ENCODE data around the gene MOB2.
"Not testable (repeated sequence)": the region's sequence is repeated elsewhere in the genome, so short reads cannot be mapped to it uniquely, and the experiment has no call there.

Gene MOB2

DNA sequence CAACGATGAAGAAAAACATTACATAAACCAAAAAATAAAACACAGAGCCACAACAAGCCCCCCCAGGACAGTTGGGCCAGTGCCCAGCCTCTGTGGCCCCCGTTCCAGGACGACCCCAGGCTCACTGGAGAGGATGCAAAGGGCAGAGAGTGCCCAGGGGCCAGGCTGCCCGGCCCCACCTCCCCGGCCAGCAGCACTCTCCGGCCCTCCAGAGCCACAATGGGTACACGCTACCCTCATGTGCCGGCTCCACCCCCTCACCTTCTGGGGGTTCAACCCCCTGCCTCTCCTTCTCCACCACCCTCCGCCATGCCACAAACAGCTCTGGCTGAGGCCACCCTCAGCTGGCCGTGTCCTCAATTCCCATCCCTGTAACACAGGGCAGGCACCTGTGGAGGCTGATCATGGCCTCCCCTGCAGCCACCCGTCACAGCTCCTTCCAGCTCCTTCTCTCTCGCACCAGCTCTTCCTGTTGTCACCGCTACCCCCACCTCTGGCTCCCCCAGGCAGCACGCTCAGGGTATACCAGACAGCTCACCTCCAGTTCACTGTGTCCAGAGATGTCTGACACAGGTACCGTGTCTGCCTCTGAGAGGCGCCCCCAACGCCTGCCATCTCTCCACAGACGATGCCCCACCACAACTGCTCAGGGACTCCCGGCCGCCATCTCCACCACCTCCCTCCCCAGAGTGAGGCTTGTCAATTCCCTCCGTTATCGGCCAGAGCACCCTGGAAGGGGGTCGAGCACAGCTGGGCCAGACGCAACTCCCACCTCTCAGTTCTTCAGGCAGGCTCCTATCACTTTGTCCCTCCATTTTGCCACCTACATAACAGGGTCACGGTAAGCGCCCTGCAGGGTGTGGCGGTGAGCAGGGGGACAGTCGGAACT, 30.8 kb upstream of the MOB2 start:
- no peak for DNase-seq (ENCODE audit: low spot score)

DNA sequence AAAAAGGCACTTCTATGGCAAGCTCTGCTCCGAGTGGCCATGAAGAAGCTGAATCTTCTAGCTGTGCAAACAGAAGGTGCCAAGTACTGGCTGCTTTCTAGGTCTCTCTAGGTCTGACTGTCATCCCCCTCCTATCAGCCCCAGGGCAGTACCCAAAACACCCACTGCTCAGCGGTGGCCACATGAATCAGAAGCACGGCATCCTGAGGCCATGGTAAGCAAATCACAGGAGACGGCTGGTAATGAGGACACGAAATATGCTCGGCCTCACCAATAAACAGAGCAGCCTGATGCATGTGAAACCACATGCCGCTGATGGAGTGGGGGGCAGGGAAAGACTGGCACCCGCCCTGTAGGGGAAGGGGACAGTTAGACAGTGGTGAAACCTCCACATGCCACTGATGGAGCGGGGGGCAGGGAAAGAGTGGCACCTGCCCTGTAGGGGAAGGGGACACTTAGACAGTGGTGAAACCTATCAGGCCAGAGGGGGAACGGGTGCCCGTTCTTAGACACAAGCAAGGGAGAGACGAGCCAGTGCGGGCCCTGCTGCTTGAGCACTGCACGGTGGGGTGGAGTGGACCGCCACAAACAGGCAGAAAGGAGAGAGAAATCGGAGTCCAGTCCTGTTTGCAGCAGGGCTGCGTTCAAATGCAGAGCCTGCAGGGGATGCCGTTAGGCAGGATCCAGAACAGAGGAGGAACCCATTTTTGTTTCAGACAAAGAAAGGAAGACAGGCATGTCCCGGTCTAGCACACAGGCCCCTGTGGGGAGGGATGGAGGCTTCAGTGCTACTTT, 29.9 kb upstream of the MOB2 start:
- DNase-seq (ENCODE audit: low spot score), result no peak

DNA sequence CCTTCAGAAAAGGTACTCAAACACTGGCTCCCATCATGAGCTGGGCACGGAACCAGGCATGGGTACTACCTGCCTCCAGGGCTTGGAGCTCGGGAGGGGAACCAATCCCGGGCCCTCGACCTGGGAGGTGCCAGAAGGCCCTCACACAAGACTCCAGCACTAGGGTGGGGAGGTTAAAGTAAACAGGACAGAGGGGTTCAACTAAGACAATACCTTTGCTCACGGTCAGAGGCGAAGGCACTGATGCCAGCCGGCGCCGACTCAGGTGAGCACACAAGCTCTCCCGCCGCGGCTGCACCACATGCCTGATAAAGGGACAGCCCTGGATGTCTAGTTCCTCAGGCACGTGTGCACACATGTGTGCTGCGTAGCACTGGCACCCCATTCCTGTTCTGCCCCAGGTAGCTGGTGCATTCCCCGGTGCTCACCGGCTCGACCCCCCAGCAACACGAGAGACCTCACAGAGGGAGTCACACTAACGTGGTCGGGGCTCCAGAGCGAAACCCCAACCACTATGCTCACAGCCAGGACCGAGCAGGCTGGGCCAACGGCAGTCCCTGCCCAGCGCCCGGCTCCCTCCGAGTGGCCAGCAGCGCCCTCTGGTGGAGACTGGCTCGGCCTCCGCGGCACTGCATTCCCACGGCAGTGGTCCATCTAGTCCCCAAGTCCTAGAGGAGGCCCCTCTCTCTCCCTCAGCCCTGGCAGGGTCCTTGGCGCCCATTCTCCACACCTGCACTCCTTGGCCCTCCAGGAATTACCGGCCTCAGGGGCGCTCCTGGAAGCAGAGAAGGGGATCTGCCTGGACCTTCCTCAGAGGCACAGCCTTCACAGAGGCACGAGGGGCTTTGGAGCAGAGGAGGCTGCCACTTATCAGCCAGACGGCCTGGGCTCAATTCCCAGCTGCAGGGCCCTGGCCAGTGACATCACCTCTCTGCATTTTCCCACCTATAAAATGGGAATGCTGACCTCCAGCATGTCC, 28.8 kb upstream of the MOB2 start:
- peak; percentile 85 for DNase-seq (ENCODE audit: low spot score)

DNA sequence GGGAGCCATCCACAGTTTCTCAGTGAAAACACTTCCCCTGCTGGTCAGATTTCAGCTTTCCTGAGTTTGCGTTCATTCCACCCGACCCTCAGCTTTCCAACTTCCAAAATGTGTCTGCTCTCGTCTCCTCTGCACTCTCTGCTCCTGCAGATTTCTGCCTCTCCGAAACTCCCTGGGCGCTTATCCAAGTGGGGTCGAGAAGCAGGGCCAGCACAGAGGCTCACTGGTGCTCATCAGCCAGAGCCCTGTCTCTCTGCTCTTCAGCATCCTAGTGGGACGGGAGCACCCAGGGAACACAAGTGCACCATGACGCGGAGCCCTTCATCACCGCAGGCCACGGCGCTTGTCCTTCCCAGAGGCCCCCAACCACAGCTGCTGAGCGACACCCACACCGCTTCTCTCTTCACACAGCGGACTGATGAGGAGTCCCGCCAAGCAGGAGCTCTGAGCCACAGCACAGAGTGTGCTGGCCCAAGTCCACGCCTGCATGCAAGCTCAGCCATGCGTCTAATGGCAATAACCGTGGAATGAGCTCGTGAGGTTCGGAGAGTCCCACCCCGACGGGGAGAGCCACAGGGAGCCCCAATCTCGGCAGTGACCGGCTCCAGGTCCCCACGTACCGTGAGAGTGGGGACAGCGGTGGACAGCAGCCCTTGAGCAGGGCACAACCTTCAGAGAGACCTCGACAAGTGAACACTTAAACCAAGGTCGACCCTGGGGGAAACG, 27.9 kb upstream of the MOB2 start:
- no peak for DNase-seq (ENCODE audit: low spot score)

DNA sequence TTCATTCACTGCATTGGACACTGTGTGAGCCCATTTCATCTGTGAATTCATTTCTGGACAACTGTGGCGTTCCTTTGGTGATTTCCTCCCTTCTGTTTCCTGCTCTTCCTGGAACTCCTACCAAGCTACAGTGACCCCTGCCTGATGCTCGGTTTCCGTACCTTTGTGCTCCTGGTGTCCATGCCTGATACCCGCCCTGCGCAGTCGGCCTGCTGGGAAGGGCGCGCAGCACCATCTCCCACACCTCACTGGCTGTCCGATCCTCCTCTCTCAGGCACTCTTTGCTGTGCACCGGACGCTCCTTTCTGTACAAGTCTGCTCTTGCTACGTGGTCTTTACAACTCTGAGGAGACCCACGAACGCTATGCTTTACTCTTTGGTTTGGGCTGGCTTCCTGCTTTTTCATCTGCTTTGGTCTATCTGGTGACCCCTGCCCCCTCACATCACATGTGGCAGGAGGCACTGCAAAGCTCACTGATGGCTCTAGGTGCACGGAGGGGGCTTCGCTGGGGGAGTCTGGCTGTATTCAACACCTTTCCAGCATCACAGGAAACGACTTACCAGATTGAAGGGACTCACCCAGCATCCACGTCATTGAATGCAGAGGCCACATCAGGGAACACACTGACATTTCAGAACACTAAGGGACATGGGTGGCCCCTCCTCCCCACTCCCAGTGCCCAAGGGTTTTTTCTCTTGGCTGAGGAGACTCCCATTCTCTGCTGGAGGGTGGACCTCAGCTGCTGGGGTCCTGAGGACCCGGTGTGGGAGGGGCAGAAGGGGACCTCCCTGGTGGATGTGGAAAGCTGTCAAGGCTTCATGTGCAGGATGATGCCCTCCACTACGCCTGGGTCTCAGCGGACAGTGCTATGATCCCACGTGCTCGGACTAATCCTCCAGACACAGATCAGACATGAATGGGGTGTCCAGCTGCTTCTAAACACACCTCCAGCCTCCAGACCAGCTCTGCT, 27.0 kb upstream of the MOB2 start:
- no peak for DNase-seq (ENCODE audit: low spot score)

DNA sequence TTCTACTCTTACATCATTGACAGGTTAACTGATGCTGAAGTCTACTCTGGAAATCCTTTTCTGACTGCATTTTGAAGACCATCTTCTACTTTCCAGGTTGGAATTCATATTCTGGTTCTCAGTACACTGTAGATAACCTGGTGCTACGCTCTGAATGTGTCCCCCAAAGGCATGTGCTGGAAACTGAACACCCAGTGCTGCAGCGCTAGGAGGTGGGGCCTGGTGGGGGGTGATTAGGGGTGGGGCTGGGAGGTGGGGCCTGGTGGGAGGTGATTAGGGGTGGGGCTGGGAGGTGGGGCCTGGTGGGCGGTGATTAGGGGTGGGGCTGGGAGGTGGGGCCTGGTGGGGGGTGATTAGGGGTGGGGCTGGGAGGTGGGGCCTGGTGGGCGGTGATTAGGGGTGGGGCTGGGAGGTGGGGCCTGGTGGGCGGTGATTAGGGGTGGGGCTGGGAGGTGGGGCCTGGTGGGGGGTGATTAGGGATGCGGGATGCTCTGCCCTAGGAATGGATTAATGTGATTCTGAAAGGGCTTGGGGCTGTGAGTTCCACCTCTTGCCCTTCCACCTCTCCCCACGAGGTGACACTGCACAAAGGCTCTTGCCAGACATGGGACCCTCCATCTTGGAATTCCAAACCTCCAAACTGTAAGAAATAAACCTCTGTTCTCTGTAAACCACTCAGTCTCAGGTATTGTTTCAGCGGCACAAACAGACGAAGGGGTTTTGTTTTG, 26.1 kb upstream of the MOB2 start:
- DNase-seq (ENCODE audit: low spot score), result peak; percentile 14

DNA sequence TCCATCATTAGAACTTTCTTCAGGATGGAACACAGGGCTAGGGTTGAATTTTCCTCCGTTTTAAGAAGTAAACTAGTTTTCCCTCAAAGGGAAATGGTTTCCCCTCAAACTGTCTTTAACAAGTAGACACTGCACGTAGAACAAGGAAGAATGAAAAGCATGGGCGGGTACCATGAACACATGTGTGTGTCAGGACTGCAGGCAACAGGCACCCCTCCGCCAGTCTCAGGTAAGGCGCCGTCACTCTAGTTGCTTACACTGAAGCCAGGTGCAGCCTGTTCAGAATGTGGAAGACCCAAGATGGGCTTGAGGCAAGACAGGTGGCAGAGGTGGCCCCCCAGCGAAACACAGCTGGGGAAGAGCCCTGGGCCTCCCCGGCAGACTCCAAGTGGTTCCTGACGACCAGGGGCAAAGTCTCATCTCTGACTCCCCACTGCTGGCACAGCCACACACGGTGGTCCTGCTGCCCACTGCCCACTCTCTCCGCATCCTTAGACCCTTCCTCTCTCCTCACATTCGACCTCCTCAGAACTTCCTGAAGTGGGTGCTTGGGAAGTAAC, 25.4 kb upstream of the MOB2 start:
- no peak for DNase-seq (ENCODE audit: low spot score)

DNA sequence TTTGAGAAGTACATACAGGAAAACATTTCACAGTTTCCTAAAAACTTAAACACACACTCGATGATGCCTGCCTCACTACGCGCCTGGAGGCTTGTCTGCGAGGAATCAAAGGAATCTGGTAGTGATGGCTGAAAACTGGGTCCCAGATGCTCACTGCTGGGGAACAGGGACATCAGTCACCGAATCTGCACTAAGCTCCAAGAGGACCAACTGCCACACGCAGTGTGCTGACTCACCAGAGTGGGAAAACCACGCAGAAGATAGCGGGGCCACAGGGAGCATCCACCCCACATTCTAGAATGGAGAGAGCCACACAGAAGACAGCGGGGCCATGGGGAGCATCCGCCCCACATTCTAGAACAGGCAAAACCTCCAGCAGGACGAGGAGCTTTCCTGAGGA, 24.3 kb upstream of the MOB2 start:
- no peak for DNase-seq (ENCODE audit: low spot score)

DNA sequence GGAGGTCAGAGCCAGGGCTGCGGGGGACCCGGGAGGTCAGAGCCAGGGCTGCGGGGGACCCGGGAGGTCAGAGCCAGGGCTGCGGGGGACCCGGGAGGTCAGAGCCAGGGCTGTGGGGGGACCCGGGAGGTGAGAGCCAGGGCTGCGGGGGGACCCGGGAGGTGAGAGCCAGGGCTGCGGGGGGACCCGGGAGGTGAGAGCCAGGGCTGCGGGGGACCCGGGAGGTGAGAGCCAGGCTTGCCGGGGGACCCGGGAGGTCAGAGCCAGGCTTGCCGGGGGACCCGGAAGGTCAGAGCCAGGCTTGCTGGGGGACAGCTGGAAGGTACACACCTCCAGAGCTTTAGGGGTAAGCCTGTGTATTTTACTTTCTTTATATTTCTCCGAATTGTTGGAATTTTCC, 23.8 kb upstream of the MOB2 start:
- not testable (repeated sequence) for DNase-seq (ENCODE audit: low spot score)

DNA sequence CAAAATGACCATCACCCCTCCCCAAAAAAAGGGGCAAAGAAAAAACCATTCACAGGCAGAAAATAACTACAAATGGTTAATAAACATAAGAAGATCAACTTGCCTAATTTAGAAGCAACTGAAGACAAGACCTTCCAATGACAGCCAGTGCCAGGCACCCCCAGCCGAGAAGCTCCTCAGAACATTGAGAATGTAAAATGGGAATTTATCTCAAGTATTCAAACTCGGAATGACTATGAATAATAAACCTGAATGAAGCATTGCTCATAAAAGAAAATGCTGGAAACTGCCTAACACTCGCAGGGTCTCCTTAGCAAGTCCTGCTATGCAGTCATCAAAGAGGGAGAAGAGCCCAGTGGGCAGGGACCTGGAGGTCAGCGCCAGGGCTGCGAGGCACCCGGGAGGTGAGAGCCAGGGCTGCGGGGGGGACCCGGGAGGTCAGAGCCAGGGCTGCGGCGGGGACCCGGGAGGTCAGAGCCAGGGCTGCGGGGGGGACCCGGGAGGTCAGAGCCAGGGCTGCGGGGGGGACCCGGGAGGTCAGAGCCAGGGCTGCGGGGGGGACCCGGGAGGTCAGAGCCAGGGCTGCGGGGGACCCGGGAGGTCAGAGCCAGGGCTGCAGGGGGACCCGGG, 23.2 kb upstream of the MOB2 start:
- no peak for DNase-seq (ENCODE audit: low spot score)

DNA sequence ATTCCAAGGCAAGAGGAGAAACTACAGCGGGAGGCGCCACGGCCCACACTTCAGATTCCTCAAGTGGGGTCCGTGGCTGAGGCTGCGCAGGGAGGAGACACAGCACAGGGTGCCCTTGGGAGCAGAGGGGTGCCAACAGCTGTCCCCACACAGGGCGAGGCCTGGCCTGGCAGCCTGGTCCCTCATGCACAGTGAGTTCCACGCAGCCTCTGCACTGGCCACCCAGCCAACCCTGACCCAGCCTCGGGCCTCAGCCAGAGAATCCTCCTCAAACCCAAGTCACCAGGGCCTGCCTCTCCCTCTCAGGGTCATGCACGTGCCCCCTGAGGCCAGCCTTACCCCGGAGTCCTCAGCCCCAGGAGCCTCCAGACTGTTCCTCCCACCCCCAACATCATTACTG, 22.4 kb upstream of the MOB2 start:
- no peak for DNase-seq (ENCODE audit: low spot score)

DNA sequence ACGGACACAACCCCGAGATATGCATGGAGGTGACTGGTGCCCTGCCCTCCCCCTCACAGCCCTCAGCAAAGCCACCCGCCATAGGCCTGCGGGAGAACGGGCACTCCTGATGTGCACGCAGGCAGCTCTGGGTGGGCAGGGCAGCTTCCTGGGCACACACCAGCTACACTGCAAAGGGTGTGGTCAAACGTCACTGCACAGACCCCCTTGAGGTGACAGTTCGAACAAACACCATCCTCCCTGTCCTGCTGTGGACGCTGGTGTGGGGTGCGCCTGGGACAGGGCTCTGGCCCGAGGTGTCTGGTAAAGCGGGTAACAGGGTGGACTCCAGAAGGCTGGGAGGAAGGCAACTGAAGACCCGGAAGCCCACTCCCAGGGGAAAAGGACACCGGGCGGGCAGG, 21.9 kb upstream of the MOB2 start:
- no peak for DNase-seq (ENCODE audit: low spot score)

DNA sequence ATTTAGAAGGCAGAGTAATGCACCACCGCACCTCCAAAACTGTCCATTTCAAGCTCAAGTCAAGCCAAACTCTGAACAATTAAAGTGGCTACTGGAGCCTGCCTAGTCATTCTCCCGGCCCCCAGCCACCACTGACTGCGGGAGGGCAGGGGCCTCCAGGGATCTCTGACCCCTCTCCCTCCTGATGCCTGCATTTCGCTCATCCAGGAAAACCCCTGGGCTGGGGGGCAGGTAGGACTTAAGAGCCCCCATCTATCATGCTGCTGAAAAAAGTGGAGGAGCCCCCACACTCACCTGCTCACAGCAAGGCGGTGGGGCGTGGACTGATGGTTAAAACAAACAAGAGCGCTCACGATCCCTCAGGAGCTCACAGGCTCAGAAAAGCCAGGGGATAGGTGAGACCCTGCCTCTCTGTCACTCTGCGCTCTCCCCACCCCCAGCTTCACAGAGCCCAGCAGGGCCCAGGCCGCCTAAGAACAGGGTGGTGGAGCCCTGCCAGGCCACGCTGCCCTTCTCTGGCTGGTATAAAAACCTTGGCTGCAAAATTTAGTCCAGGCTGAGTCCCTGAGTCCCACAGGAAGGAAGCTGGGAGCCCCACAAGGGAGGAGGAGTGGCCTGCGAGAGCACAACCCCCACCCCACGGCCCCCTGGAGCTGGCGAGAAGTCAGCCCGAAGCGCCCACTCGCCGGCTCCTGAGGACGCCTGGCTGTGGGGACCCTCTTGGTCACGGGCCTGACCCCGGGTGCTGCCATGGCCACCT, 21.0 kb upstream of the MOB2 start:
- DNase-seq (ENCODE audit: low spot score), result no peak

DNA sequence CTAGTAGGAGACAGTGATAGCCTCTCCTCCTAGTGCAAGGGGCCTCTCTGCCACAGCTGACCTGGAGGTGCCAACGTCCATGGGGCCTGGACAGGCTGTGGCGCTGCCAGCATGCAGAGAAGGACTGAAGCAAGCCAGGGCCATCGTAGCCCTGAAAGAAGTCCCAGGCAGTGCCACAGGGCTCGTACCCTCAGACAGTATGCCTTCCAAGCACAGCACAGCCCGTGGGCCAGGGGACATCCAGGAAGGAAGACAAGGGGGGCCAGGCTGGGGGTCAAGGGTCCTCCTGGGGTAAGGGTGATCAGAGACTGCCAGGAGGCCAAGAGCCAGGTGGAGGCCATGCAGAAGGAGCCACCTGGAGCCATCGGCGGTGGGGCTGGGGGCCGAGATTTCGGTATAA, 20.4 kb upstream of the MOB2 start:
- no peak for DNase-seq (ENCODE audit: low spot score)

DNA sequence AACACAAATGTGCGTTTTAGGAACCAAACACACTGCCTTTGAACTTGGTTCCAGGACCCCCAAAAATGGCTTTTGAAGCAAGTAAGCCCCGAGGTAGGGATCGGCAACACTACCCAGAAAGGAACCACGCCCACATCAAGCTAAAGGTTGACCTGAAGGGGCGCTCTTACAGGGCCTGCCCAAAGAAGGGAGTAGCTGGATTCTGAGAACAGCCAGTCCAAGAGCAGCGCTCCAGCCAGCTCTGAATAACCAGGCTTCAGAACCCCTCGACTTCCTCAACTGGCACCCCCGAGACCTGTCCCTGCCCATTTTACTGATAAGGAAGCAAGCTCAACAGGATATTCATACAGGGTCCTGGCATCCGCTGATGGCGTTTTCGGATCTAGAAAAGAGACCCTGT, 18.9 kb upstream of the MOB2 start:
- no peak for DNase-seq (ENCODE audit: low spot score)

DNA sequence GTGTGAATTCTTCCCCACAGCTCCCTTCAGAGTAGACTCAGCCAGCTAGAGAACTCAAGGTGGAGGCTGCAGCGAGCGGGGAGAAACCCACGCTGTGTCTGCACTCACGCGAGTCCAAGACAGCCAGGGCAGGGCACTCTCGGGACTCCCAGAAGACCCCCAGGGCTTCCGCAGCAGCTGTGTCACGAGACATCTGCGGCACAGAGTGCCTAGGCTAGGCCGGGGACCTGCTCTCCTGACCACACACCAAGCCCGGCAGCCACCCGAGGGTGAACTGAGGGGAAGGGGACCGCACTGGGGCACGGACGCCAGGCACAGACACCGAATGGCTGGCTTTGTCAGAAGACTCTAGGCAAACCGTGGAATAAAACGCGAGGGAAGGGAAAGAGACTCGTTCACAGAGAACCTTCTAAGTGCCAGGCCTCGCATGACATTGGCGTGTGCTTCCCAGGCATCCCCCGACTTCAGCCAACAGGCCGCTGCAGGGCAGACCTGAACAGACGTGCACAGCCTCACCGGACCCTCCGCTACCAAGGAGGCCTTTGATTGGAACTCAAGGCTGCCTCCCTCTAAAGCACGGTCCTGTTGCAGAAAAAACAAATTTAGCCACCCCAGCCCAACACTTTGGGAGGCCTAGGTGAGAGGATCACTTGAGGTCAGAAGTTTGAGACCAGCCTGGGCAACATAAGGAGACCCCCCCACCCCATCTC, 18.2 kb upstream of the MOB2 start:
- DNase-seq (ENCODE audit: low spot score), result no peak

DNA sequence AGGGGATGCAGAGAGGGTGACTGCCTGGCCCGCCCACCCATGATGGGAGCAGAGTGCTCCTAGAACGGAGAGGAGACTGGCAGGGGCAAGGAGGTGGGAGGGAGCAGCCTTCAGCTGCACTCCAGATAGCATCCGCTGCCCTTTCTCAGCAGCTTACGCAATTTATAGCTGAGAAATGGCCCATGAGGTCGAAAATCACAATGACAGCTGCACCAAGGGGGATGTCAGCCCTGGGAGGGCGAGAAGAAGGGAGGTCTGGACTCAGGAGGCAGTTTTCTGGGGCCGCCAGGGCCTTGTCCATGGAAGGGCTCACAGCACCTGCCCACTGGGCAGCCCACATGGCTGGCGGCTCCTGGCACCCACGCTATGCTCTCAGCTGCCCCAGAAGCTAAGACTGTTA, 17.6 kb upstream of the MOB2 start:
- no peak for DNase-seq (ENCODE audit: low spot score)
